Nephron (organoid): Measurements from ENCODE around the gene HEYL.

Experiments used
- H3K27ac Mint-ChIP-seq, 3 experiments: 2 replicates each; pipeline ENCODE4 v1.8.0; 2020; ENCODE audit warnings: mixed read lengths in 3 of 3, mild to moderate bottlenecking in 2 of 3, moderate library complexity in 1 of 3
- H3K27me3 Mint-ChIP-seq: 2 replicates; pipeline ENCODE4 v1.8.0; 2021; ENCODE audit warnings: low read depth, mild to moderate bottlenecking, moderate library complexity, mixed read lengths
- H3K36me3 Mint-ChIP-seq: 2 replicates; pipeline ENCODE4 v1.8.0; 2020; ENCODE audit warnings: low read depth, mixed read lengths
- H3K4me1 Mint-ChIP-seq: 2 replicates; pipeline ENCODE4 v1.8.0; 2020; ENCODE audit warnings: mixed read lengths
- H3K4me3 Mint-ChIP-seq, 3 experiments: 2 replicates each; pipeline ENCODE4 v1.8.0; 2020; ENCODE audit warnings: mild to moderate bottlenecking in 3 of 3, mixed read lengths in 3 of 3, moderate library complexity in 2 of 3
- H3K9me3 Mint-ChIP-seq: 2 replicates; pipeline ENCODE4 v1.8.0; 2020; ENCODE audit warnings: mixed read lengths
- CTCF ChIP-seq, 3 experiments: fragments of 200-600 bp; sonication (generic); IDR thresholded peaks; one replicate each; pipeline ENCODE4 v1.5.0; 2021; ENCODE audit warnings: antibody characterized with exemption in 3 of 3; ENCODE audit not compliant: unreplicated experiment in 3 of 3

The HEYL gene

GRCh38 chr1:39617488-39618049, 21.9 kb downstream of the HEYL start:
- H3K27me3 Mint-ChIP-seq, result no peaks in the 10 kb centered on the region
- no peaks in the 10 kb centered on the region for H3K9me3 Mint-ChIP-seq
- H3K4me3 Mint-ChIP-seq, result no peak overlapping the region
- H3K4me1 Mint-ChIP-seq, result peaks cover 3% of the 10 kb centered on the region
- H3K36me3 Mint-ChIP-seq, result peaks cover 11% of the 10 kb centered on the region
- H3K27ac Mint-ChIP-seq, result peak overlapping the region in 1 of 3 experiments; percentile 16
- no peak for TF ChIP-seq CTCF (IDR thresholded peaks at IDR 0.05; ENCODE audit: unreplicated experiment in 3 of 3)

GRCh38 chr1:39615086-39615673, 24.3 kb downstream of the HEYL start:
- H3K27ac Mint-ChIP-seq, result peak overlapping the region in 1 of 3 experiments; percentile 37
- H3K4me1 Mint-ChIP-seq, result no peaks in the 10 kb centered on the region
- no peak overlapping the region for H3K4me3 Mint-ChIP-seq
- H3K27me3 Mint-ChIP-seq, result no peaks in the 10 kb centered on the region
- H3K36me3 Mint-ChIP-seq, result peaks cover 10% of the 10 kb centered on the region
- no peaks in the 10 kb centered on the region for H3K9me3 Mint-ChIP-seq
- TF ChIP-seq CTCF (IDR thresholded peaks at IDR 0.05; ENCODE audit: unreplicated experiment in 3 of 3), result no peak

- Mint-ChIP-seq H3K9me3 (no peaks in the 10 kb centered on the region), H3K4me3 (no peak overlapping the region), H3K27ac (no peak overlapping the region), H3K36me3 (peaks cover 14% of the 10 kb centered on the region), H3K27me3 (no peaks in the 10 kb centered on the region), H3K4me1 (no peaks in the 10 kb centered on the region)
- no peak for TF ChIP-seq CTCF (IDR thresholded peaks at IDR 0.05; ENCODE audit: unreplicated experiment in 3 of 3)
Measured at GRCh38 chr1:39614488-39614887, 25.0 kb downstream of the HEYL start.

GRCh38 chr1:39613250-39613649, 26.2 kb downstream of the HEYL start:
- TF ChIP-seq CTCF (IDR thresholded peaks at IDR 0.05; ENCODE audit: unreplicated experiment in 3 of 3), result no peak
- H3K27me3 Mint-ChIP-seq, result no peaks in the 10 kb centered on the region
- no peak overlapping the region for H3K4me3 Mint-ChIP-seq
- peaks cover 11% of the 10 kb centered on the region for H3K36me3 Mint-ChIP-seq
- H3K27ac Mint-ChIP-seq, result peak overlapping the region in 1 of 3 experiments; percentile 5
- H3K4me1 Mint-ChIP-seq, result no peaks in the 10 kb centered on the region
- no peaks in the 10 kb centered on the region for H3K9me3 Mint-ChIP-seq

GRCh38 chr1:39609618-39610331, 29.7 kb downstream of the HEYL start:
- Mint-ChIP-seq H3K4me1 (peaks cover 5% of the 10 kb centered on the region), H3K36me3 (peaks cover 7% of the 10 kb centered on the region), H3K4me3 (no peak overlapping the region), H3K9me3 (no peaks in the 10 kb centered on the region), H3K27me3 (no peaks in the 10 kb centered on the region), H3K27ac (no peak overlapping the region)
- TF ChIP-seq CTCF (IDR thresholded peaks at IDR 0.05; ENCODE audit: unreplicated experiment in 3 of 3), result peak; percentile 49 to 64 (median 56)
